ENCODE measurements around the gene DAB1.

DNA sequence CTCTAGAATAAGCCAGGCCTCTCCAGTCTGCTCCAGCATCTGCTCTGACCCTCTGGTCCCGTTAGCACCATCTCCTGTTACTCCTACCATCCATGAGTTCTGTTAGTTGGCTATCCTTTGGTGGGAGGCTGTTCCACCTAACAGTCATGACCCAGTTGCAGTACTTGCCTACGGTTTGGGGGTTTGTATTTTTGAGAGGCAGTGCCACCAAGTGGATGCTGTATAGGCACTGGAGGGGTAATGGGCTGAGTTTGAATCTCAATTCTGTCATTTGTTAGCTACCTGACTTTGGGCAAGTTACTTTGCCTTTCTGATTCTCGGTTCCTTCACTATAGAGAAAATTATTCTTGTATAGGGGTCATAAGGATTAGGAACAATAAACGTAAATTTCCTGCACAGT lies 445.9 kb downstream of the DAB1 start:
- TF ChIP-seq, protein P1, sequence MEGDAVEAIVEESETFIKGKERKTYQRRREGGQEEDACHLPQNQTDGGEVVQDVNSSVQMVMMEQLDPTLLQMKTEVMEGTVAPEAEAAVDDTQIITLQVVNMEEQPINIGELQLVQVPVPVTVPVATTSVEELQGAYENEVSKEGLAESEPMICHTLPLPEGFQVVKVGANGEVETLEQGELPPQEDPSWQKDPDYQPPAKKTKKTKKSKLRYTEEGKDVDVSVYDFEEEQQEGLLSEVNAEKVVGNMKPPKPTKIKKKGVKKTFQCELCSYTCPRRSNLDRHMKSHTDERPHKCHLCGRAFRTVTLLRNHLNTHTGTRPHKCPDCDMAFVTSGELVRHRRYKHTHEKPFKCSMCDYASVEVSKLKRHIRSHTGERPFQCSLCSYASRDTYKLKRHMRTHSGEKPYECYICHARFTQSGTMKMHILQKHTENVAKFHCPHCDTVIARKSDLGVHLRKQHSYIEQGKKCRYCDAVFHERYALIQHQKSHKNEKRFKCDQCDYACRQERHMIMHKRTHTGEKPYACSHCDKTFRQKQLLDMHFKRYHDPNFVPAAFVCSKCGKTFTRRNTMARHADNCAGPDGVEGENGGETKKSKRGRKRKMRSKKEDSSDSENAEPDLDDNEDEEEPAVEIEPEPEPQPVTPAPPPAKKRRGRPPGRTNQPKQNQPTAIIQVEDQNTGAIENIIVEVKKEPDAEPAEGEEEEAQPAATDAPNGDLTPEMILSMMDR (IDR thresholded peaks at IDR 0.05) = no peak
- TF ChIP-seq POLR2A (IDR thresholded peaks at IDR 0.05) = no peak
